H1 (cell line): ENCODE measurements around the gene CORO1C. TPM values are rescaled to one million over a fixed set of nuclear protein-coding genes. Genes with fewer than 3 reads are reported as not detected.

Experiments used
- CTCF ChIA-PET: fragments of 300-600 bp; sonication (Branson Sonifier 250); formaldehyde crosslinking; loops from one replicate; lab custom pipeline; 2021; ENCODE audit not compliant: partially characterized antibody; lab: Charles Lee
- POLR2A ChIA-PET: fragments of 300-600 bp; sonication (Branson Sonifier 250); formaldehyde crosslinking; loops from one replicate; lab custom pipeline; 2021; ENCODE audit warnings: inconsistent platforms; ENCODE audit not compliant: partially characterized antibody; lab: Charles Lee
- DNase-seq, 2 experiments: peaks; one replicate each; pipeline versions ENCODE4 v3.0.0 to v3.0.0-alpha.2; 2010 to 2022; ENCODE audit warnings: low spot score in 2 of 2, low read depth in 1 of 2, mixed read lengths in 1 of 2
- FAIRE-seq: peaks from 2 replicates; lab custom pipeline; 2011; peaks lifted over from hg19 to GRCh38; lab: Jason Lieb, UNC
- H2AFZ ChIP-seq: 2 replicates; pipeline ENCODE4 v1.8.1; 2012; ENCODE audit warnings: low read length, inconsistent platforms
- H2AK5ac ChIP-seq: 2 replicates; pipeline ENCODE4 v1.6.1; 2013; ENCODE audit warnings: low read depth, low read length
- H2BK120ac ChIP-seq: replicated peaks from 2 replicates; pipeline ENCODE3; 2013; ENCODE audit warnings: low read depth, low read length, inconsistent platforms
- H2BK12ac ChIP-seq: 2 replicates; pipeline ENCODE4 v1.6.1; 2013; ENCODE audit warnings: low read depth, low read length
- H2BK15ac ChIP-seq: 2 replicates; pipeline ENCODE4 v1.6.1; 2013; ENCODE audit warnings: low read length
- H2BK20ac ChIP-seq: 2 replicates; pipeline ENCODE4 v1.6.1; 2013; ENCODE audit warnings: low read length
- H2BK5ac ChIP-seq: 2 replicates; pipeline ENCODE4 v1.6.1; 2013; ENCODE audit warnings: low read depth, low read length
- H3K14ac ChIP-seq: 2 replicates; pipeline ENCODE4 v1.6.1; 2013; ENCODE audit warnings: inconsistent platforms; ENCODE audit not compliant: insufficient read length
- H3K18ac ChIP-seq: 2 replicates; pipeline ENCODE4 v1.6.1; 2013; ENCODE audit warnings: low read length; ENCODE audit errors: extremely low read depth
- H3K23ac ChIP-seq: 2 replicates; pipeline ENCODE4 v1.6.1; 2013; ENCODE audit warnings: inconsistent platforms; ENCODE audit not compliant: insufficient read length
- H3K23me2 ChIP-seq: 2 replicates; pipeline ENCODE4 v1.6.1; 2013; ENCODE audit warnings: low read depth, low read length
- H3K27ac ChIP-seq: 2 replicates; pipeline ENCODE4 v1.6.1; 2011; ENCODE audit warnings: low read depth, low read length, inconsistent platforms
- H3K27me3 ChIP-seq, 4 experiments: replicated peaks in 1 of 4; 1 replicate in 1 of 4; 2 replicates in 3 of 4; pipeline versions ENCODE4 v1.6.1 to v1.8.1; 2011 to 2013; ENCODE audit warnings: low read length in 3 of 4, mild to moderate bottlenecking in 3 of 4, inconsistent platforms in 2 of 4, mixed read lengths in 2 of 4, moderate library complexity in 1 of 4; ENCODE audit not compliant: control insufficient read depth in 3 of 4, insufficient read depth in 3 of 4; ENCODE audit errors: extremely low read depth in 1 of 4
- H3K36me3 ChIP-seq, 4 experiments: 2 replicates each; pipeline versions ENCODE4 v1.6.1 to v1.8.1; 2011 to 2013; ENCODE audit warnings: mild to moderate bottlenecking in 4 of 4, low read length in 3 of 4, moderate library complexity in 2 of 4, control low read depth in 1 of 4, inconsistent platforms in 1 of 4; ENCODE audit not compliant: insufficient read depth in 4 of 4, control insufficient read depth in 2 of 4
- H3K4ac ChIP-seq: replicated peaks from 2 replicates; pipeline ENCODE3; 2013; ENCODE audit warnings: low read length, low read depth, mixed read lengths, inconsistent platforms; ENCODE audit not compliant: insufficient read length
- H3K4me1 ChIP-seq, 4 experiments: replicated peaks in 1 of 4; 1 replicate in 1 of 4; 2 replicates in 3 of 4; pipeline versions ENCODE4 v1.6.1 to v1.8.1; 2011 to 2013; ENCODE audit warnings: low read length in 3 of 4, inconsistent platforms in 2 of 4, mixed read lengths in 1 of 4; ENCODE audit not compliant: insufficient read depth in 4 of 4, control insufficient read depth in 3 of 4
- H3K4me2 ChIP-seq, 2 experiments: 2 replicates each; pipeline versions ENCODE4 v1.6.1 to v1.8.1; 2011 to 2013; ENCODE audit warnings: low read depth in 2 of 2, low read length in 2 of 2, control low read depth in 1 of 2, inconsistent platforms in 1 of 2, mild to moderate bottlenecking in 1 of 2; ENCODE audit not compliant: insufficient read depth in 1 of 2
- H3K4me3 ChIP-seq, 4 experiments: fragments of 200-600, 300-600 bp in 1 of 4; sonication (generic), shearing (Covaris generic), sonication (Bioruptor Twin) in 1 of 4; 2 replicates each; pipeline versions ENCODE4 v1.5.1 to v1.8.1; 2011 to 2016; ENCODE audit warnings: low read length in 4 of 4, low read depth in 3 of 4, control low read depth in 2 of 4, inconsistent platforms in 2 of 4, mild to moderate bottlenecking in 2 of 4, mixed read lengths in 1 of 4, moderate library complexity in 1 of 4; ENCODE audit not compliant: insufficient read depth in 2 of 4; ENCODE audit errors: extremely low read depth in 1 of 4
- H3K56ac ChIP-seq: replicated peaks from 2 replicates; pipeline ENCODE3; 2013; ENCODE audit warnings: low read depth, mild to moderate bottlenecking, mixed read lengths, low read length, inconsistent platforms; ENCODE audit not compliant: insufficient read length
- H3K79me1 ChIP-seq: 2 replicates; pipeline ENCODE4 v1.6.1; 2013; ENCODE audit warnings: low read depth, low read length, control low read depth
- H3K79me2 ChIP-seq, 2 experiments: 2 replicates each; pipeline versions ENCODE4 v1.6.1 to v1.8.1; 2012 to 2013; ENCODE audit warnings: low read length in 2 of 2, mild to moderate bottlenecking in 2 of 2, inconsistent platforms in 1 of 2; ENCODE audit not compliant: insufficient read depth in 2 of 2, control insufficient read depth in 1 of 2
- H3K9ac ChIP-seq, 4 experiments: replicated peaks in 1 of 4; 1 replicate in 1 of 4; 2 replicates in 3 of 4; pipeline versions ENCODE4 v1.6.1 to v1.8.1; 2011 to 2013; ENCODE audit warnings: low read depth in 3 of 4, low read length in 3 of 4, control low read depth in 2 of 4, mild to moderate bottlenecking in 2 of 4, moderate library complexity in 2 of 4, inconsistent platforms in 1 of 4; ENCODE audit errors: extremely low read depth in 1 of 4
- H3K9me3 ChIP-seq, 2 experiments: 2 replicates each; pipeline versions ENCODE4 v1.6.1 to v1.8.1; 2012 to 2013; ENCODE audit warnings: mild to moderate bottlenecking in 2 of 2, moderate library complexity in 2 of 2, control low read depth in 1 of 2, inconsistent platforms in 1 of 2, low read depth in 1 of 2, low read length in 1 of 2, mixed read lengths in 1 of 2; ENCODE audit not compliant: insufficient read depth in 2 of 2
- H4K20me1 ChIP-seq, 2 experiments: replicated peaks in 1 of 2; 2 replicates each; pipeline versions ENCODE3 to v1.8.1; 2011 to 2013; ENCODE audit warnings: inconsistent platforms in 2 of 2, low read length in 2 of 2, mild to moderate bottlenecking in 1 of 2; ENCODE audit not compliant: insufficient read depth in 2 of 2, control insufficient read depth in 1 of 2
- H4K5ac ChIP-seq: 2 replicates; pipeline ENCODE4 v1.6.1; 2013; ENCODE audit warnings: low read length, low read depth, mixed read lengths, inconsistent platforms; ENCODE audit not compliant: insufficient read length
- H4K8ac ChIP-seq: 2 replicates; pipeline ENCODE4 v1.8.0; 2013; ENCODE audit warnings: mild to moderate bottlenecking, moderate library complexity, low read length, inconsistent platforms; ENCODE audit not compliant: insufficient read depth; ENCODE audit errors: extremely low read depth
- H4K91ac ChIP-seq: replicated peaks from 2 replicates; pipeline ENCODE3; 2013; ENCODE audit warnings: low read length, mixed read lengths, inconsistent platforms; ENCODE audit not compliant: insufficient read length
- ASH2L ChIP-seq: fragments of 200-600, 300-600 bp; sonication (generic); IDR thresholded peaks from one replicate; pipeline ENCODE4 v1.7.1; 2017; ENCODE audit warnings: low read length
- BCL11A ChIP-seq, 2 experiments: IDR thresholded peaks; one replicate each; pipeline ENCODE4 v1.6.1; 2011; ENCODE audit warnings: low read depth in 2 of 2, low read length in 2 of 2, mild to moderate bottlenecking in 2 of 2
- CBX8 ChIP-seq: fragments of 300-800, 300-1000 bp; sonication (generic); IDR thresholded peaks from 2 replicates; pipeline ENCODE4 v1.7.1; 2016; ENCODE audit warnings: low read depth, low read length, borderline replicate concordance
- CTBP2 ChIP-seq: IDR thresholded peaks from 2 replicates; pipeline ENCODE4 v1.7.0; 2011; ENCODE audit warnings: borderline replicate concordance, mild to moderate bottlenecking, moderate library complexity, mixed read lengths, low read length; ENCODE audit not compliant: insufficient read depth, insufficient read length
- EP300 ChIP-seq, 2 experiments: IDR thresholded peaks; 1 replicate in 1 of 2; 2 replicates in 1 of 2; pipeline ENCODE4 v1.6.1; 2011 to 2012; ENCODE audit warnings: low read depth in 2 of 2, low read length in 2 of 2, mild to moderate bottlenecking in 2 of 2, borderline replicate concordance in 1 of 2, inconsistent platforms in 1 of 2, moderate library complexity in 1 of 2
- HDAC6 ChIP-seq: IDR thresholded peaks from one replicate; pipeline ENCODE4 v1.7.1; 2012; ENCODE audit warnings: low read depth, mild to moderate bottlenecking, inconsistent platforms, low read length, moderate library complexity
- KDM1A ChIP-seq: fragments of 200-600, 300-600 bp; sonication (generic); IDR thresholded peaks from 2 replicates; pipeline ENCODE4 v1.7.1; 2016; ENCODE audit warnings: mild to moderate bottlenecking, low read length, borderline replicate concordance
- NANOG ChIP-seq: IDR thresholded peaks from 2 replicates; pipeline ENCODE4 v1.6.1; 2011; ENCODE audit warnings: low read length, low read depth, mild to moderate bottlenecking, inconsistent platforms; ENCODE audit not compliant: insufficient read depth, poor library complexity, severe bottlenecking
- PHF8 ChIP-seq: fragments of 200-600 bp; sonication (generic); conservative IDR thresholded peaks from 2 replicates; pipeline ENCODE4 v1.7.1; 2012; ENCODE audit warnings: low read depth, mild to moderate bottlenecking, inconsistent platforms, low read length, moderate library complexity
- POLR2A ChIP-seq, 2 experiments: IDR thresholded peaks; 1 replicate in 1 of 2; 2 replicates in 1 of 2; pipeline ENCODE4 v1.6.1; 2011; ENCODE audit warnings: low read depth in 2 of 2, low read length in 2 of 2, mild to moderate bottlenecking in 2 of 2; ENCODE audit errors: control extremely low read depth in 1 of 2
- POLR2AphosphoS5 ChIP-seq: IDR thresholded peaks from 2 replicates; pipeline ENCODE4 v1.6.1; 2011; ENCODE audit warnings: low read depth, low read length
- WGBS, 2 experiments: shearing (Covaris generic) in 1 of 2; methylation state at CpG; one replicate each; pipeline versions ENCODE4 v1.1.6 to v1.1.7; 2013 to 2015; ENCODE audit warnings: low lambda C conversion rate in 2 of 2, mixed read lengths in 2 of 2, inconsistent platforms in 1 of 2, low coverage in 1 of 2, missing lambda C conversion rate in 1 of 2; ENCODE audit not compliant: insufficient replicate concordance in 2 of 2, insufficient coverage in 1 of 2, insufficient read length in 1 of 2; ENCODE audit errors: extremely low coverage in 1 of 2, missing lambda C conversion rate in 1 of 2; 5-methylcytosine and 5-hydroxymethylcytosine counted together
- polyA plus RNA-seq, 7 experiments: library from polyadenylated mRNA; depleted of rRNA in 3 of 7; stranded (reverse) in 5 of 7; unstranded in 2 of 7; fragments of >200 nt in 5 of 7; fragments of 200-250 nt in 2 of 7; gene quantifications; 1 replicate in 5 of 7; 2 replicates in 1 of 7; 4 replicates in 1 of 7; pipeline versions ENCODE4 v1.2.1 to v1.2.3, GENCODE V29; 2011 to 2013; ENCODE audit warnings: missing spikeins in 2 of 7, mixed read lengths in 2 of 7
- total RNA-seq: library from RNA; stranded (reverse); fragmentation: NEBNext Ultra II Directional; extraction: Animal tissue kit (Norgen Biotek cat#: 25700); gene quantifications from 2 replicates; pipeline ENCODE4 v1.2.1, GENCODE V29; 2021

CORO1C gene
- total and polyA plus RNA-seq, 2 of the 8 experiments (the other 6 are each of a cell fraction or from before 2014, with no cell fraction given), result 72.7 to 120 TPM

GRCh38 chr12:108691998-108692808 is 39.1 kb downstream of the CORO1C start:
- no peaks in the 10 kb centered on the region for H3K23me2 ChIP-seq
- H4K91ac ChIP-seq, result peak overlapping the region; percentile 8
- peak overlapping the region; percentile 5 to 39 for H3K4me2 ChIP-seq
- peak overlapping the region in 3 of 4 experiments; percentile 45 to 65 (median 58); a peak in 6 of 7 replicates for H3K9ac ChIP-seq
- no peak overlapping the region for H2BK15ac ChIP-seq
- H4K5ac ChIP-seq, result no peak overlapping the region
- H3K14ac ChIP-seq, result no peak overlapping the region
- peaks cover 0 to 61% of the 10 kb centered on the region in 2 experiments; a peak in 2 of 4 replicates for H3K79me2 ChIP-seq
- no peak overlapping the region for H2AFZ ChIP-seq
- no peak for FAIRE-seq
- peak overlapping the region; percentile 75; the same call in 1 of the 2 replicates for H4K8ac ChIP-seq
- no peaks in the 10 kb centered on the region for H3K27me3 ChIP-seq
- DNase-seq, result no peak
- H3K4me1 ChIP-seq, result peaks cover 9 to 24% (median 16%) of the 10 kb centered on the region in 4 experiments
- H3K18ac ChIP-seq, result no peak overlapping the region
- H3K23ac ChIP-seq, result no peak overlapping the region
- no peak overlapping the region; a peak in 1 of 8 replicates for H3K4me3 ChIP-seq
- no peak overlapping the region for H3K4ac ChIP-seq
- peaks cover 0 to 3% of the 10 kb centered on the region in 2 experiments for H4K20me1 ChIP-seq
- WGBS, 2 experiments, result 65% methylated on average over 9 of the region's 9 CpGs; no CpG with 5 or more reads in 1 of the 2 experiments
- CTCF ChIA-PET, result interaction anchor here (0.8 to 4.5 kb wide), 14 partner anchors 10 to 258 kb away, joined by 3 to 41 read pairs (median 4); no protein-coding TSS in a partner anchor
- H3K79me1 ChIP-seq, result peaks cover 6% of the 10 kb centered on the region
- H3K56ac ChIP-seq, result no peak overlapping the region
- H2BK120ac ChIP-seq, result no peak overlapping the region
- POLR2A ChIA-PET, result interaction anchor here (0.7 to 3.8 kb wide), 16 partner anchors 10 to 165 kb away, joined by 3 to 29 read pairs (median 4); partner anchors contain the start of gene SSH1
- peak overlapping the region; percentile 62 for H2BK20ac ChIP-seq
- H3K36me3 ChIP-seq, result no peaks in the 10 kb centered on the region; a peak in 1 of 8 replicates
- H2BK12ac ChIP-seq, result peak overlapping the region; percentile 21
- H3K27ac ChIP-seq, result peak overlapping the region; percentile 87
- H2AK5ac ChIP-seq, result peak overlapping the region; percentile 29; the same call in 1 of the 2 replicates
- peak overlapping the region; percentile 73 for H2BK5ac ChIP-seq
- no peaks in the 10 kb centered on the region; a peak in 1 of 4 replicates for H3K9me3 ChIP-seq
- TF ChIP-seq ASH2L (peak; percentile 55), CTBP2 (no peak), POLR2A (IDR thresholded peaks at IDR 0.05; ENCODE audit: control extremely low read depth in 1 of 2, low read depth in 2 of 2, low read length in 2 of 2) (no peak), BCL11A (IDR thresholded peaks at IDR 0.05; ENCODE audit: low read depth in 2 of 2, low read length in 2 of 2) (no peak), NANOG (no peak), KDM1A (no peak), EP300 (IDR thresholded peaks at IDR 0.05; ENCODE audit: borderline replicate concordance in 1 of 2, low read depth in 2 of 2, low read length in 2 of 2) (no peak), POLR2AphosphoS5 (no peak; the same call in 1 of the 2 replicates), CBX8 (no peak), HDAC6 (no peak), PHF8 (no peak)
